Fibroblast of pulmonary artery (primary cell): ENCODE measurements around the gene MAGIX.
"Not testable (repeated sequence)": the region's sequence is repeated elsewhere in the genome, so short reads cannot be mapped to it uniquely, and the experiment has no call there.

ENCODE experiments used
- DNase-seq: peaks from one replicate; pipeline ENCODE4 v3.0.0-alpha.2; 2010; ENCODE audit warnings: low read depth
- H3K4me3 ChIP-seq: replicated peaks from 2 replicates; pipeline ENCODE4 v1.5.1; 2011; ENCODE audit warnings: low read depth, mild to moderate bottlenecking, control low read depth, low read length, moderate library complexity
- CTCF ChIP-seq: IDR thresholded peaks from 2 replicates; pipeline ENCODE4 v1.5.1; 2011; ENCODE audit warnings: mild to moderate bottlenecking, control low read depth, low read length, inconsistent platforms; ENCODE audit errors: missing control alignments

The MAGIX gene

GRCh38 chrX:49129427-49129826 is 33.1 kb upstream of the MAGIX start:
- no peak for DNase-seq
- no peak for TF ChIP-seq CTCF
- no peak overlapping the region for H3K4me3 ChIP-seq

GRCh38 chrX:49132275-49132674 is 30.3 kb upstream of the MAGIX start:
- not testable (repeated sequence) for DNase-seq, H3K4me3 ChIP-seq

GRCh38 chrX:49133759-49134158 is 28.8 kb upstream of the MAGIX start:
- no peak overlapping the region for H3K4me3 ChIP-seq
- no peak for TF ChIP-seq CTCF
- DNase-seq: no peak

- H3K4me3 ChIP-seq: no peak overlapping the region
- no peak for TF ChIP-seq CTCF
- peak; percentile 13 for DNase-seq
These were observed 25.1 kb upstream of the MAGIX start for GRCh38 chrX:49137492-49137891.

- no peak for DNase-seq
- TF ChIP-seq CTCF: no peak
- H3K4me3 ChIP-seq: no peak overlapping the region
These were observed 22.8 kb upstream of the MAGIX start for GRCh38 chrX:49139713-49140112.

- TF ChIP-seq CTCF: peak; percentile 44
- DNase-seq: peak; percentile 15
- not testable (repeated sequence) for H3K4me3 ChIP-seq
These were observed 20.3 kb upstream of the MAGIX start for GRCh38 chrX:49142264-49142663.

GRCh38 chrX:49143154-49143553 is 19.4 kb upstream of the MAGIX start:
- not testable (repeated sequence) for DNase-seq

GRCh38 chrX:49147282-49147681 is 15.3 kb upstream of the MAGIX start:
- H3K4me3 ChIP-seq: no peak overlapping the region
- no peak for TF ChIP-seq CTCF
- no peak for DNase-seq

More at GRCh38 chrX:49143154-49143553, 19.4 kb upstream of the MAGIX start:
- not testable (repeated sequence) for H3K4me3 ChIP-seq
